Epidermal melanocyte (primary cell): ENCODE results near the gene ACKR4.
"Not testable (repeated sequence)": the region's sequence is repeated elsewhere in the genome, so short reads cannot be mapped to it uniquely, and the experiment has no call there.

Experiments
- DNase-seq: peaks from one replicate; pipeline ENCODE4 v3.0.0; 2011; ENCODE audit warnings: low spot score; ENCODE audit not compliant: insufficient read length

The ACKR4 gene

GRCh38 chr3:132596816-132597433, at the start of gene ACKR4:
Gene ACKR4, plus strand, starts transcription at chr3:132597270. Its CDS starts 3,128 bp downstream, at chr3:132600398.
- no peak for DNase-seq

GRCh38 chr3:132549169-132549568, 47.9 kb upstream of the ACKR4 start:
- no peak for DNase-seq

GRCh38 chr3:132549890-132550578, 47.0 kb upstream of the ACKR4 start:
- DNase-seq, result no peak

DNA sequence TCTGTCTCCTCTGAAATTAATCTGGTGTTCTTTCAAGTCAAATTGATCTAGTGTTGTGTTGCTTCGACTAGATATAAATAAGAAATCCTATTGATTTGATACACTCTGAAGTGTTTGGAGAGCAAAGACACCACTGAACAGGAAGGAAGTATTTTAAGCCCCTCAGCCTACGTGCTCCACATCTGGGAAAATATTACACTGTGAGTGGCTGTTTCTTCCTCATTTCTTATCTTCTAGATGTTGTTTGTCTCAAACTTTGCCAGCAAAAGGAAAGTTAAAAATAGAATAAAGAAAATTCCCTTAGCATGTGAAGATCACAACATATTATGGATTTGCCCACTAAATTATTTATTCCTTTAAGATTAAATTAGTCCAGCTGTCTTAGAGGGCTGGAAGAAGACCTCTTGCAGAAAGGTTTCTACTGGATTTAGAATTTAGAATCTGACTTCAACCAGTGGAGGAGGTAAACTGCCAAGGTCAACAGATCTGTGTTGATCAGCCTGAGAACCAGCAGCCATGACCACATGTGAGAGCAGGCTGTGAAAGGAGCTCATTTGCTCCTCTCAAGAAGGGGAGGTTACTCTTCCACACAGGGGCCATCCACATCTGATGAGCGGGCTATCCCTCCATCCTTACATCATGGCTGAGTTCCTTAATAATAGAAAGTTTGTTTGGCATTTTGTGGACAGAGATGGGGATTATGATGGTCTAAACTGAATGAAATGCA, 46.3 kb upstream of the ACKR4 start:
- DNase-seq, result no peak

GRCh38 chr3:132553826-132554225, 43.2 kb upstream of the ACKR4 start:
- DNase-seq, result no peak

DNA sequence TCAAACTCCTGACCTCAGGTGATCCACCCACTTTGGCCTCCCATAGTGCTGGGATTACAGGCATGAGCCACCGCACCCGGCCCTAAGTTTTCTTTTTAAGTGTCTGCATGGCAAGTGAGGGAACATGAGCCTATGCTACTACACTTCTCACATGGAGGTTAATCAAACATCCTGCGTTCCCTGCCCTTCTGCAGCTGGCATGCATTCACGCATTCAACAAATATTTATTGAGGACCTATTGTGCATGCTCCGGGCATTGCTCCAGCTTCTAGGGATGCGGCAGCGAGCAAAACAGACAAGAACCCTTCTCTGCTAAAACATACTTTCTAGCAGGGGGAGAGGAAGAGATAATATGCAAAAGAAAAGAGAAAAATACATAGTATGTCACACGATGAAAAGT, 42.6 kb upstream of the ACKR4 start:
- DNase-seq, result no peak

- no peak for DNase-seq
Observed at GRCh38 chr3:132555306-132556035, 41.6 kb upstream of the ACKR4 start.

DNA sequence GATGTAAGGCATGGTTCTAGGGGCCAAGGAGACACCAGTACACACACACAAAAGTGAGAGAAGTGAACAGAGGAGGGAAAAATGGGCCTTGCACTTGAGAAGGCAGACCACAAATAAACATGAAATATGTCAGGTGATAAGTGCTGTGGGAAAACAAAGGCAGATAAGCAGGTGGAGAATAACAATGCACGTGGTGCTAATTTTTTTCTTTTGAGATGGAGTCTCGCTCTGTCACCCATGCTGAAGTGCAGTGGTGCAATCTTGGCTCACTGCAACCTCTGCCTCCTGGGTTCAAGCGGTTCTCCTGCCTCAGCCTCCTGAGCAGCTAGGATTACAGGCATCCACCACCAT, 41.1 kb upstream of the ACKR4 start:
- not testable (repeated sequence) for DNase-seq

DNA sequence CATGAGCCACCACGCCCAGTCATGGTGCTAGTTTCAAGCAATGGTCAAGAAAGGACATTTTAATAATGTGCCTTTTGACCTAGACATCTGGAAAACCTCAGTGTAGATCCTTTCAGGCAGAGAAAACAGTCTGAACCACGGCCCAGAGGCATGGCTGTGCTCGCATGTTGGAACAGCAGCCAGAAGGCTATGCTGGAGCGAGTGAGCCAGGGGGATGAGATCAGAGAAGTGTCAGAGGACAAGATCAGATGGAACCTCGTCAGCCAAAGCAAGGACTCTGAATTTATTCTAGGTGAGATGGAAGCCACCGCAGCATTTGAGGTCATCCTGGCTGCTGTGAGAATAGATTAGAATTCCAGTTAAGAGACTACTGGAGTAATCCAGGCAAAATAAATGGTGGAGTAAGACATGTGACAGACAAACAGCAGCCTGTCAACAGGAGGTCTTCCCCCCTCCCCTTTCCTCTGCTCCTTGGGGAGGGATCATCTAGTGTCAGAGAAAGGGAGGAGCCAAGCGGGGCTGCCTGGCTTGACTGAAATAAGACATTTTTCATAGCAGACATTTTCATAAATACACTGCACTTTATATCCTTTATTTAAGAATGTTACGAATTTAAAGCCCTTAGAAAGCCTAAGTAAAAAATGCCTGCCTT, 40.4 kb upstream of the ACKR4 start:
- no peak for DNase-seq

DNA sequence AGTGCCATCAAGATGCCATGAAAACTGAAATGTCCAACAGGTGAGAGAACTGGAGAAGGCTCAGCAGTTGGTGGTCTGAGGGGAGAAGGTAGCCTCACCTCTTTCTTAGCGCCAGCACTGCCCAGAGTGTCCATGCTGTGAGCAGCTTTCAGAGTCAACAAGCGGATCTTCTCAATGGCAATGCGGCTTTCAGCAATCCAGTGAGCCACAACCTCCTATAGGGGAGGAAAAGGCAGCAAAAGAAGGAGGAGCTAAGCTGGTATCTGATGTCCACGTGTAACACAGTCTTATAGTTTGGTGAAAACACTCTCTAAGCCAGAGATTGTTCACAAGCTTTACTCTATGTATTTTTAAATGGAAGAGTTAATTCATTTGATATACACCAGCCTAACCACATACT, 36.1 kb upstream of the ACKR4 start:
- DNase-seq, result no peak

- no peak for DNase-seq
Observed at GRCh38 chr3:132563420-132564069, 33.5 kb upstream of the ACKR4 start.

GRCh38 chr3:132564070-132564465, 33.0 kb upstream of the ACKR4 start:
- no peak for DNase-seq

DNA sequence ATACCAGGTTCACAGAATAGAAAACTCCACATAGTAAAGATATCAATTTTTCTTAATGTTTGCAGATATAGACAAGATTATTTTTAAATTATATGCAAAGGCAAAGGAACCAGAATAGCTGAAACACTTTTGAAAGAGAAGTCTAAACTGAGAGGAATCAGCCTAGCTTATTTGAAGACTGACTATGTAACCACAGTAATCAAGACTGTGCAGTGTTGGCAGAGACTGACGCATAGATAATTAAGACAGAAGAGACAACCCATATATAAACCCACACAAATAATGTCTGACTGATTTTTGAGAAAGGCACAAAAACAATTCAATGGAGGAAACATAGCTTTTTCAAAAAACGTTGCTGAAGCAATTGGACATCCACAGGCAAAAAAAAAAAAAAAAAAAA, 28.6 kb upstream of the ACKR4 start:
- no peak for DNase-seq

DNA sequence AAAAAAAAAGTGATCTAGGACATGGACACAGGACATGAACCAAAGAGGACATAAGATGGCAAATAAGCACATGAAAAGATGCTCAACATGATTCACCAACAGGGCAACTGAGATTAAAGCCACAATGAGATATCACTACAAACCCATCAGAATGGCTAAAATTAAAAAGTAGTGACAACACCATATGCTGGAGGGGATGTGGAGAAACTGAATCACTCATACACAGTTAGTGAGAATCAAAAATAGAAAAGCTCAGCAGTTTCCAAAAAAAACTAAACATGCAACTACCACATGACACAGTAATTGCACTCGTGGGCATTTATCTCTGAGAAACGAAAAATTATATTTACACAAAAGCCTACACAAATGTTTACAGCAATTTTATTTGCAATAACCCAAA, 27.9 kb upstream of the ACKR4 start:
- no peak for DNase-seq

- no peak for DNase-seq
Observed at GRCh38 chr3:132569580-132569979, 27.5 kb upstream of the ACKR4 start.

DNA sequence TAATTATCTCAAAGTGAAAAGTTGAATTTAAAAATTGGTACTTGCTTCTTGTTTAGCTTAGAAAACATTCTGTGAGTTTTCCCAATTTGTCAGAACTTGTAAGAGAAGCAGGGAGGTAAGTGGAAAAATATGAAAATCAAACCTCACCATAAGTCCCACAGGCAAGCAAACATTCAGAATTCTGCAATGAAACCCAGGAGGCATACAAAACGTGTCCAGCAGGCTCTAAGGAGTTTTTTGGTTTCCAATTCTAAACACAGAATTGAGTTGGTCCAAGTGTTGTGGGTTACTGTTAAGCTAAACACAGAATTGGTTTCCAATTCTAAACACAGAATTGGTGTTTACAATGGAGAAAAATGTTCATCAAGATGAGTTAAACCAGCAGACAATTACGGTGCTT, 27.1 kb upstream of the ACKR4 start:
- no peak for DNase-seq

GRCh38 chr3:132573797-132574211, 23.3 kb upstream of the ACKR4 start:
- DNase-seq, result no peak

DNA sequence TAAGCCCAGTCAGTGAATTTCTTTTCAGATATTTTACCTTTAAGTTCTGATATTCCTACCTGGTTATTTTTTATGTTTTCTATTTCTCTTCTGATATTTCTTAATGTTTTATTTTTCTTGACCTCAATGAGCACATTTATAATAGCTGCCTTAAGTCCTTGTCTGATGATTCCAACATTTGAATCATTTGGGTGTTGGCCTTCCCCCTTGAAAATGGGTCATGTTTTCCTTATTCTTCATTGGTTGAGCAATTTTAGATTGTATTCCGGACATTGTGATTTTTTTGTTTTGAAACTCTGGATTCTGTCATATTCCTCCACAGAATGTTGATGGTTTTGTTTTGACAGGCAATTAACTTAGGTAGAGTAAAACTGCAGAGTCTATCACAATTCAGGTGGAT, 9.7 kb upstream of the ACKR4 start:
- DNase-seq, result no peak

- no peak for DNase-seq
Observed at GRCh38 chr3:132592216-132592615, 4.9 kb upstream of the ACKR4 start.

GRCh38 chr3:132593241-132593946, 3.7 kb upstream of the ACKR4 start:
- DNase-seq, result no peak
